Stimulated activated CD8-positive, alpha-beta memory T cell treated with anti-CD3 and anti-CD28 coated beads, Interleukin-2, amount 100 ng/mL, for 48 hours (primary cell): ENCODE measurements around the gene GRAMD1B.

Source experiments
- DNase-seq, 2 donors: peaks; one replicate each; pipeline ENCODE4 v3.0.0-alpha.2; 2020; ENCODE audit warnings: low read depth in 2 of 2

GRAMD1B gene

DNA sequence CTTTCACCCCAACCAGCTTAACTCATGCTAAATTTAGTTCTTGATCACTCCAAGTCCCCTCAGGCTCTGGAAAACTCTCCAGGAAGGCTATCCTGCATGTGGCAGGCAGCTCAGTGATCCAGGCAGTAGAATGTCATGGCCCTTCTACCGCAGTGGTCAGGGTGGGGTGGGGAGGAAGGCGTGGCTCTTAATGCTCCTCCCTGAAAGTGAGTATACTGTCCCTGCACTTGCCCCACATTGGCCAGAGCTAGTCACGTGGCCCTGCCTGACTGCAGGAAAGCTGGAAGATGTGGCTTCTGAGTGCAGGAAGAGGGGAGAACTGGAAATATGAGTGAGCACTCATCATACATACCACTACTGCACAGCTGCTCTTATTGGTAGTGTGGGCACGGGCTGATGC lies 102.1 kb downstream of the GRAMD1B start:
- DNase-seq: no peak

DNA sequence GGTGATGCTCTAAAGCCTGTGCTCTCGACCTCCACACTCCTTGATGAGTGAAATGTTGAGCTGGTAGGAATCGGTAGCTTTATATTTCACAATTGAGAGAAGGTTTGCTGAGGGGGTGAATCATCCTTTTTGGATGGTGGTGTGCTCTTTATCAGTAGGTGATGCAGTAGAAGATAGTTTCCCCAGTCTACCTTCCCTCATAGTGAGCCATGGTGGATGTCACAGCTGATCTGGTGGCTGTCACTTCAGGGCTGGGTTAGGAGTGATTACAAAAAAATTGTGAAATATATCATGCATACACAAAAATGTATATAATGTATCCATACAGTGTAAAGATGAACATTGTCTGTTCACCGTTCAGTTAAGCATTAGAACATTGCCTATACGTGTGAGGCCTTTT lies 105.3 kb downstream of the GRAMD1B start:
- DNase-seq: no peak

DNA sequence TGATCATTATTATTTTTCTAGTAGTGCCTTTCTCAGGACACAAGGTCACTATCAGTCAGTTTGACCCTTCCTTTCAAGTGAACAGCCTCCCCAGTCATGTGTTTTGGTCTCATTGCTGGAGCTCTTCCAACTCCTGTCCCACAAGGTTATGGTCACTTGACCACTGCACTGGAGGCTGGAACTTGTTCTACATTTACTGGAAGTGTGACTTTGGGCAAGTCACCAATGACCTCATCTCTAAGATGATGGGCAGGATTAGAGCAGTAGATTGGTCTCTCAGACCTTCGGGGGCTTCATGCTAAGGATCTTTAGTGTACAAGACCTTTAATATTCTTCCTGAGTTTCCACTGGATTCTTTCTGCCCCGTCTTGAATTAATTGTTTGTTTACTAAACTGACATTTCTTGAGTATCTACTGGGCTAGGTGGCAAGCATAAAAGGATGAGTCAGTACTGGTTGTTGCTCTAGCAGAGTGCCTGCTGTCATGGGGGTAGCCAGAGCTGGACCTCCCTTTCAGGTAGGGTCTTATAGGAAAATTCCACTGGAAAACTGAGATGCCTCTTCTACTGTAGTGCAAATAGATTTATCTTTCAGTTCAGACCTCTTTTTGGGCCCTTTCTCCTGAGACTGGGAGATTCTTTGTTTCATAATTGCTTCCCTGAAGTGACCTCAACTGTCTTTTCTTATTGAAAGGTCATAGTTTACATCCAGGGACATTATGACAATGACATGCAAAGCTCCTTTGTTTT lies 106.8 kb downstream of the GRAMD1B start:
- no peak for DNase-seq

DNA sequence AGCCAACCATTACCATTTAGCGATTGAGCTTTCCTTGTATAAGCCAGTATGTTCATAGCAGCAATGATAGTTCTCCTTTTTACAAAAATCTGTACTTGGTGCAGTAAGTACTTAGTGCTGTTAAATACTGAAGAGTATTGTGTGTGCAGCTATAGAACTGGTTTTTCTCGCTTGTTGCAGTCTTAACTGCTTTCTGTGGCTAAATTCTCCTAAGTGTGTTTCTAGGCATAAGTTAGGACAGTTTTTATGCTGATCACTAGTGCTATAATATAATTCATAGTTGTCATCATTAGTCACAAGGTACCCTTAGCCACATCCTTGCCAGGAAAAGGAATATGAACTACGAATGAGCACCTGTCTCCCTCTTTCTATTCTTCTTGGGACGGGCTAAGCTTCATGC lies 107.7 kb downstream of the GRAMD1B start:
- no peak for DNase-seq

DNA sequence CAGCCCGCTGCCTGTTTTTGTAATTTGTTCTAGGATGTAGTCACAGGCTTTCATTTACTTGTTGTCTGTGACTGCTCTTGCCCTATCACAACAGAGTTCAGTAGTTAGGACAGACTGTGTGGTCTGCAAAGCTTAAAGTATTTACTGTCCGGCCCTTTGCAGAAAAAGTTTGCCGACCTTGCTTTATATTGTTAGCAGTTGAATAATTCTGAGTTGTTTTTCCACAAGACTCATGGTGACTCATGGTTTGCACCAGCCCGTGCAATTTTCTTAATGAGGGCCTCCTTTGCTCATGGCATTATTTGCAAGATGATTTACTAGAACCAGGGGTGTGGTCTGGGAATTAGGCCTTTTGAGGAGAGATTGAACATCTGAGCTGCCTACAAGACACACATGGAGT lies 113.7 kb downstream of the GRAMD1B start:
- DNase-seq: no peak

DNA sequence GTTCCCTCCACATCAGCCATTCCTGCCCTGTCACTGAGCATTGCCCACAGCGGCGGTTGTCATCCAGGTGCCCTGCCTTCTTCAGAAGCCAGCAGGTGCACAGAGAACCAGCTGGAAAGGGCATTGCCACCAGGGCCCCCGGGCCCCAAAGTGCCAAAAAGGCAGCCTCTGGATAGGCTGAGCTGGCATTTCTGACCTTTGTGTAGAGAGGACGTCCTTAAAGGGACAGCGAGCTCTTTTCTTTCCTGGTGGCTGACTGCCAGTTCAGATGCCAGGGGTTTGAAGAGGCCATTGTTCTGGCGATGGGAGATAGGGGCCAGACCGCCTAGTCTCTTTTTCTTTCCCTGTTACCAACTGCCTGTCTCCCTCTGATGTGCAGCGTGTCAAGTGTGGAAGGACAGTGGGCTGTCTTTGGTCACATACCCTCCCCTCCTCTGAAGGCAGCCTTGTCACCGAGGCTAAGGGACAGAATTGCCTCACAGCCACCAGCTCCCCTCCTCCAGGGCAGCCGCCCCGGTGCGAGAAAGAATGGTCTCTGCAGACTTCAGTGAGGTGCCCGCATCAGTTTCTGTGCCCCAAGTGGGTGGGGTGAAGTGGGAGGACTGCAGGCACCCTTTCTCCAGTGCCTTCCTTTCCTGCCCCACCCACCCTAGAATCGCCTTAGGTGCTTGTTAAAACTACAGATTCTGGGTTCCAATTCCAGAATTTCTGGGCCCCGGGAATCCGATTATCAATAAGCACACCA lies 114.7 kb downstream of the GRAMD1B start:
- no peak for DNase-seq

DNA sequence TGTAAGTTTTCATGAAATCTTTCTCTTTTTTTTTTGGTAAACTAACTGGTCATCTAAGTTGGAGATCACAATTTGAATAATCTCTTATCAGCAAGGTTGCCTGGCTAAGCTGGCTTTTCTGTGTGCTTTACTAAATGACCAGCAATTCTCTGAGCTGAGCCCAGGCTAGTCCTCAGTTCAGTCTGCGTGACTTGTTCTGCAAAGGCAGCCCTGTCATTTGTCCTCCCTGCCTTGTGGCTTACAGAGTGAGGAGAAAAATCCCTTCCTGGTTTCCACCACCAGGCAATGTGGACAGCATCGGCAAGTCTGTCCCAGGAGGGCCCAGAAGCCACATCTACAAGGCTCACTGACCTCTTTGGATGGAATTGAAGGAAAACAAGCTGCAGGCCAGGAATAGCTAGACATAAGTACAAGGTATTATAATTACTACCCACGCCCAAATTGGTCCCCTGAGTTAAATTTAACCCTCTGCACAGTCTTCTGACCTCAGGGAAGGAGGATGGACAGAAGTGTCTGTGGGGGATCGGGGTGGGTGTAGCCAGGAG lies 115.7 kb downstream of the GRAMD1B start:
- DNase-seq: no peak

DNA sequence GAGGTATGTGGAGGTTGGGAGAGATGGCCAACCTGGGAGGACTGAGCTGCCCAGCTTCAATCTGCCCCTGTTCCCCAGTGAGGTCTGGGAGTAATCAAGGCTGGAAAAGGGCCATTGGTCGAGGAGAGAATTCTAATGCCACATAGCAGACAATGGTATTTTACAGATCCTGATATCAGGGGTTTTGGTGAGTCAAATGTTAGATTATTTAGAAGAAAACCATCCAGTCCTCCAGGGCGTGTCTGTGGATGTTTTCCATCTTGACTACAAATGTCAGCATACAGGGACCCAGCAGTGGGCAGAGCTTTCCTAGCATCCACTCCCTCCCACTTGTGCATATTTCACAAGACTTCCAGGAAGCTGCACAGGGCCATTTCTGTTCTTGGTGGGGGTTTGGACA lies 116.4 kb downstream of the GRAMD1B start:
- DNase-seq: no peak

DNA sequence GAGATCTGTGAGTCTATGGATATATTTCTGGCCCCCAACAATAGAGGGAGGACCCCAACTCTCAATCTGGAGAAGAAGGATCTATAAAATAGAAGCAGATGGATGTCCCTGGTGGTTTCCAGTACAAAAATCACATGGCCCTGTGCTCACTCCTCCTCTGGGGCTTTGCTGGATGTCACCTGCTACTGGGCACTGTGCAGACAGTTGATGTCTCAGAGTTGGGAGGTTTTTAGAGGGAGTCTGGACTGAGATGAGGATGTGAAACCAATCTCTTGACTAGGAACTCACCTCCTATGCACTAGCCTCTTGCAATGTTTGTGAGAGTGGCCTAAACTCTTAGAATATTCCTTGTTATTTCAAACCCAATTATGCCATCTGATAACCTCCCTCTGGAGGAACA lies 117.1 kb downstream of the GRAMD1B start:
- no peak for DNase-seq

DNA sequence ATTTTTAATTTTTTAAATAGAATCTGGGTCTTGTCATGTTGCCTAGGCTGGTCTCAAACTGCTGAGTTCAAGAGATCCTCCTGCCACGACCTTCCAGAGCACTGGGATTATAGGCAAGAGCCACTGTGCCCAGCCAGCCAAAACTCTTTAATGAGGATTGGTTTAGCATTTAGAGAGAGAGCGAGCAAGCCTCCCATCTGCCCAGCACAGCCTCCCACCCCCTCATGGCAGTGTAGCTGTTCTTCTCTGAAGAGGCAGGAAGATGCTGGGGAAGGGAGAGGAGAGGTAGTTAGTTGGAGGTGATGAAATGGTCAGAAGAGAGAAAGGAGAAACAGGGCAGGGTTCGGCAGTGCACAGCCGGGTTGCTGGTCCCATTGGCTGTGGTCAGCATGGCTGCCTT lies 118.7 kb downstream of the GRAMD1B start:
- DNase-seq: no peak

DNA sequence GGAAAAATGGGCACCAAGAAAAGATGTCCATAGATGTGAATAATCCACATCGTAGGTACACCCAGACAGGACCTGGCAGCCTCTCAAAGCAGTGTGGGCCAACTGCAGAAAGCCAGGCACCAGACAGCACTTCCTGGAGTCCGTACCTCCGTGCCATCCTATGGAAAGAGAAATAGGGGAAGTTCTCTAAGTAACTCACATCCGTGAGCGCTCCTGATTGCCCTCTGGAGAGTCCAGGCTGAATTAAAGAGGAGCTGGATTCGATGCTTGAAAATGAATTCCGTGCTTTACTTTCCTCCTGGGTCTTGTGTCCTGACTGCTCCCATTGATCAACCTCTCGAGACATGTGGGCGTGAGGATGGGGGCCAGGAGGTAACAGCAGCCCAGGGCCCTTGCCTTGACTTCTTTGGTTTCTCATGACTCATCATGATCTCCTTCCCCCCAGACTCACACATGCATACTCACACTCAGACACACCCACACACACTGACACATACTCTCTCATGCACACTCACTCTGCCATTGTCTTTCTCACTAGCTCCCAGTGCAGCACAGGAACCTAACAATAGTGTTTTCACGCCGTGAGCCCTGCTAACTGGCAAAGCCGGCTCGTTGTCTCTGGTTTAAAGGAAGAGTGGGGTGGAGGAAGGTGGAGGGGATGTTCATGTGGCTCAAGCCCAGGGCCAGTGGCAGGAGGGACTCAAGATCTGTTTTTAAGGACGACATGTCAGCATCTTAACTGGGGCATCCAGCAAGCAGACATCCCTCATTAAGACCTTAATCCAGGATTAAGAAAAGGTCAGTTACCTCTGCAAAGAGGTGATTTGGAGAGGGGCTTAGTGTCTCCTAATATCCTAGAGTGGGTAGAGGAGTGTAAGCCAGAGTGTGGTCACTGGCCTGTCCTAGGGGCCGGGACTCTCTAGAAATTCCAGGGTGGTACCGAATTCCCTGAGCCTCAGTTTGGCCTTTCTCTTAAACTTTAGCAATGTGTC lies 120.2 kb downstream of the GRAMD1B start:
- no peak for DNase-seq

DNA sequence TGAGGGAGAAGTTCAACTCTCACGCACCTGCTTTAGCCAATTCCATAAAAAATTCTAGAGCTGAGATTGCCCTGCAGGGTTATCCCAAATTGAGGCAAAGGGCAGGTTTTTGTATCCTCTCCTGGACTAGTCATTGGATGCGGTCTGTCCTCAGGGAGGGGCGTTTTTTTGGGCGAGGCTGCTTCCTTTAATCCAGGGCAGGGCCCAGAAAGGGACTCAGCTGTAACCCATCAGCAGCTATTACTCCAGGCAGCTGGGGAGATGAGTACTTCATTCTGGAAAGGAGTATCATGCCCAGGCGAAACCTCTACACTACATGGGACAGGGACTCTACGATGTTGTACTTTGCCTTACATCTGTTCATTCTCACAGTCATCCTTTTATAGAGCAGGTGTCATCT lies 121.0 kb downstream of the GRAMD1B start:
- no peak for DNase-seq

DNA sequence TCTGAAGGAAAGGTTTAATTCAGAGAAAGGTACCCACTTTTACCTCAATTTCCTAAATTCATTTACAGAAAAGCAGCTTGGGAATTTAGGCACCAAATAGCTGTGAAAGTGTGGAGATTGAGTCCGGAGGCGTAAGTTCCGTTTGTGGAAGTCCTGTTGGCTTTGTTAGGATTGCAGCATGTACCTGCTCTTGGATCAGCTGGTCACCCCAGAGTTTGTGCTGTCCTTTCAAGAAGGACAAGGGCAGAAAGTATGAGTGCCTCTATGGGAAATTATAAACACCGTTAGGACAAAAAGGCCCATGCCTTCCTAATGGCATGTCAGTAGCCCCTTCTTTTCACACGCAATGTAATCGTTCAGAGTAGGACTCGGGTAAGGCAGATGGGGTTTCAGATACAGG lies 126.6 kb downstream of the GRAMD1B start:
- DNase-seq: no peak

DNA sequence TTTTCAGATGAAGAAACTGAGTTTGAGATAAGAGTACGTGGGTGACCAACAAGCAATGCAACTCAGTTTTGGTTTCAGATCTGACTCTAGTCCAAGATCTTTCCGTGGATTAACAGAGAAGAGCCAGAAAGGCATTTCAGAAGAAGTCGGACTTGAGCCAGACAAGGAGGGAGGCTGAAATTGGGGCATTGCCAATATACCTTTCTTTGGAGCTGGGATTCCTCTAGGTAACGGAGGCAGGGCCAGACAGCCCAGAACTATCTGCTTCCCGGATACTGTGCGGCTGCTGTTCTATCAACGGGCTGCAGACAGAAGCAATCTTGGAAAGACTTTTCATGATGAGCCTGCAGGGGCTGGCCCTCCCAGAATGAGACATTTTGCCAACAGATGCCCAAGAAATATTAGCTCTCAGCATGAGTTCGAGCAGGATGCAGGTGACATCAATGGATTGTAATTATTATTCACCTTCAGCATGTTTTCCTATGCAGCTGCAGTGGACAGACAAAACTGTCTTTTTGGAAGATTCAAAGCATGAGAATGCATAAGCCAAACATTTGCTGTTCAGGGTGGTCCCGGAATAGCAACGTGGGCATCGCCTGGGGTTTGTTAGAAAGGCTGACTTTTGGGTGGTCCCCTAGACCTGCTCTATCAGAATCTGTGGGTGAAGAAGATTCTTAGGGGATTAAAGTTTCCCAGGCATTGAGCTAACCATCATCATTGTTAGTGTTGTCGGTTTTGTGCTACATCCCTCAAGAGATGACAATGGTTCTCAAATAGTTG lies 128.7 kb downstream of the GRAMD1B start:
- DNase-seq: no peak

DNA sequence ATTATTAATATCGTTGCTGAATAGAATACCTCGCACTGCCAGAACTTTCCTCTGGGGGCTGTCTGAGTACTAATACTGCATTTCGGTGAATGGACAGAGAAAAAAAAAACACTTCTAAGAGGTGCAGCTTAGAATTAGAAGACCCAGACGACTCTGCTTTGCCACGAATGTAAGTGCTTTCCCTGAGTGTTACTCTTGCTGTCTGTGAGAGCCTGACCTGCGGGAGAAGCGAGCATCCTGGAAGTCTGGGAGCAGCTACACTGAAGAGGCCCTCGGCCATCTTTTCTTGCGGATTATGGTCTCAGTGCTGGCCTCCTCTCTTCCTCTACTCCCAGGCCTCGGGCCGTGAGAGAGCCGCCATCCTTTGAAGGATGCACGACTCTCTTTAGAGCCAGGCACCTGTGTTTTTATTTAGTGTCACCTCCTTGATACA lies 129.5 kb downstream of the GRAMD1B start:
- DNase-seq: no peak

DNA sequence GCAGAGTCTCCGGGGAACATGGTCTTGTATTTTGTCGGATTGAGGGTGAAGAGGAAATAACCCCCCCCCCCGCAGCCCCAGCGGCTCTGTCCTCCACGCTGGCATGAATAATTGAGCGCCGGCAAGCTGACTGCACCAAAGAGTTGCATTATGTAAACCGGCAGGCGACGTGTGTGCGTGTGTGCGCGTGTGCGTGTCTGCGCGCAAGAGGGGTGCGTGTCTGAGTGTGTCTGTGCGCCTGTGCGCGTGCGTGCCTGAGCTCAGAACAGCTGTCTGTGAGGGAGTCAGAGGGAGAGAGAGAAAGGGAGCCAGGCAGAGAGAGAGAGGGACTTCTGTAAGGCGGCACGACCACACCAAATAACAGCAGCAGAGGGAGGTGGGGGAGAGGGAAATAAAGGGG lies 129.9 kb downstream of the GRAMD1B start:
- DNase-seq: peak in 1 of 2 donors; percentile 10

DNA sequence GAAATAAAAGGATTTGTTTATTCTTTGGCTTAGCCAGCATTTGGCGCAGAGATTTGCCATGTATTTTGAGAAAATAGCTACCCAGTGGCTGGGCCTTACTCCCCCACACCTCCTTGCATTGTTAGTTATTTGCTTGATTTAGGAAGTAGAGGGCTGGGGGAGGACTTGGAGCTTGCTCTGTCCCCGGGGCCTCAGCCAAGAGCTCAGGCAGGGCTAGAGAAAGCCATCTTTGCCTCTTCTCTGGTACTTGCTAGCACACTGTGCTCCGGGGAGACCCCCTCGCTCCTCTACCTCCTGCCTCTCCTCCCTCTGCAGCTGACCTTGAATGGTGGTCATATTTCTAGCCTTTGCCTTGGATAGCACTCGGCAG lies 131.3 kb downstream of the GRAMD1B start:
- DNase-seq: no peak

DNA sequence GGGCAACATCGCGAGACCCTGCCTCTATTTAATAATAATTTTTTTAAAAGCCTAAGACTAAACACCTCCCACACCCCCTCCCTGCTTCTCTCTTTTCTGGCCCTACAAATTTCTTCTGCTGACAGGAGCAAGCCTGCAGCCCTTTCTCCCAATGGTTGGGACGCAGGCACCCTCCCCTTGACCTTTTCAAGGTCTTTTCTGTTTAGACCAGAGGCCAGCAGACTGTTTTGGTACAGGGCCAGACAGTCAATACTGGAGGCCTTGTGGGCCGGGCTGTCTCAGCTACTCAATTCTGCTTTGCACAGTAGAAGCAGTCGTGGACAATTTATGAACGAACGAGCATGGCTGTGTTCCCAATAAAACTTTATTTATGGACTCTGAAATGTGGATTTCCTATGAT lies 132.1 kb downstream of the GRAMD1B start:
- DNase-seq: no peak

DNA sequence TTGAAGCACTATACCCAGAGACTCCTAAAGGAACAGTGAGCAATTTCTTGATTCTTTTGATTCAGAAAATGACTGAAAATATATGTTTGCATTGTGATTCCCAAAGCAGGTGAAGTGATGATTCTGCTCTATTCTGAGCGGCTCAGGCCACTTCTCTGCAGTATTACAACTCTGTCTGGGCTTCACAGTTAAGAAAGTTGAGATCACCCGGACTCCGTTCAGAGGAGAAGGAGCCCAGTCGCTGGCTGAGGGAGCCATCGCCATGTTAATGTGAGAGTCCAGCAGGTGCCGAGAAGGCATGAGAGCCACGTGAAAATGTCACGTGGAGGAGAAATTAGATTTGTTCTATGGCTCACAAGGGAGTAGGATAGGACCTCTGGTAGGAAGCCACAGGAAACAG lies 132.8 kb downstream of the GRAMD1B start:
- DNase-seq: no peak

DNA sequence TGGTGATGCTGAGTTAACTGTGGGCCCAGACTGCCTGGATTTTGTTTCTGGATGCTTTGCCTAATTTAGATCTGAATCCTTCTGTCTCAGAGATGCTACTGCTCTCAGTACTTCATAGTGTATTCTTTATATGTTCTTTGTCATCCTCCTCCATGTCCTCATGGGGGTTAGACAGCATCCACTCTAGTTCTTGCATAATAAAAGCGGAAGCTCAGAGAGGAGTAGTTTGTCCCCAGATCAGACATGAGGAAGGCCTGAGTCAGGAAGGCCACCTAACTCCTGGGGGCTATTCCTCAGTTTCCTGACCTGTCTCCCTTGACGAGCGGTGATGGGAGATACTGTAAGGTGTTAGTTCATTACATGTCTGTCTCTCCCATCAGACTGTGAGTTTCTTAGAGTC lies 134.2 kb downstream of the GRAMD1B start:
- no peak for DNase-seq

DNA sequence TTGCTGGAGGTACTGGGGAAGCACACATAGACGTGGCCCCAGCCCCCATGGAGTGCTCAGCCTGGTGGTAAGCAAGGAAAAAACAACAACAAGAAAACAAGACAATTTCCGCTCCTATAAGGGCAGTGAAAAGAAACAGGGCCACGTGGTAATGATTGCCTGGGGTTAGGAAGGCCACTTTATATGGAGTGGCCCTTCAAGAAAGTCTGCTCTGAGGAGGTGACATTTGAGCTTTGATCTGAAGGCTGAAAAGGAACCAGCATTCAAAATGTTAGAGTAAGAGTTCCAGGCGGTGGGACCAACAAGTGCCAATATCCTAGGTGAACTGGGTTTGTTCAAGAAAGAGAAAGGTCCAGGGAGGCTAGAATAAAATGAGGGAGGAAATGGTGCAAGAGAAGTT lies 136.8 kb downstream of the GRAMD1B start:
- no peak for DNase-seq
